Smooth muscle cell (in vitro differentiated cells): ENCODE measurements around the gene MKKS. TPM values are rescaled to one million over a fixed set of nuclear protein-coding genes. Genes with fewer than 3 reads are reported as not detected.

Source experiments
- DNase-seq: peaks from one replicate; lab custom pipeline; 2025; ENCODE audit not compliant: unreplicated experiment; lab: John Stamatoyannopoulos, UW
- H2AFZ ChIP-seq: fragments of 200-600 bp; sonication (generic); 2 replicates; pipeline ENCODE4 v1.6.0; 2016; ENCODE audit warnings: antibody characterized with exemption, low read depth, mild to moderate bottlenecking
- H3F3A ChIP-seq: fragments of 200-600 bp; sonication (generic); 2 replicates; pipeline ENCODE4 v1.6.0; 2017; ENCODE audit warnings: antibody characterized with exemption, low read depth
- H3K27ac ChIP-seq: fragments of 200-600 bp; sonication (generic); 2 replicates; pipeline ENCODE4 v1.5.1; 2016; ENCODE audit warnings: low read depth, mild to moderate bottlenecking
- H3K27me3 ChIP-seq: fragments of 200-600 bp; sonication (generic); 2 replicates; pipeline ENCODE4 v1.6.1; 2016; ENCODE audit warnings: low read depth, mild to moderate bottlenecking
- H3K36me3 ChIP-seq: fragments of 200-600 bp; sonication (generic); 2 replicates; pipeline ENCODE4 v1.5.1; 2016; ENCODE audit warnings: low read depth
- H3K4me1 ChIP-seq: fragments of 200-600 bp; sonication (generic); 2 replicates; pipeline ENCODE4 v1.5.1; 2016; ENCODE audit warnings: low read depth
- H3K4me2 ChIP-seq: fragments of 200-600 bp; sonication (generic); 2 replicates; pipeline ENCODE4 v1.6.0; 2016; ENCODE audit warnings: mild to moderate bottlenecking
- H3K4me3 ChIP-seq: fragments of 200-600 bp; sonication (generic); 2 replicates; pipeline ENCODE4 v1.5.1; 2016; ENCODE audit warnings: mild to moderate bottlenecking
- H3K79me2 ChIP-seq: fragments of 200-600 bp; sonication (generic); 2 replicates; pipeline ENCODE4 v1.6.0; 2016; ENCODE audit warnings: low read depth, mild to moderate bottlenecking
- H3K9ac ChIP-seq: fragments of 200-600 bp; sonication (generic); 2 replicates; pipeline ENCODE4 v1.6.0; 2016; ENCODE audit warnings: low read depth
- H3K9me3 ChIP-seq: fragments of 200-600 bp; sonication (generic); replicated peaks from 2 replicates; pipeline ENCODE4 v1.5.1; 2016; ENCODE audit warnings: low read depth
- H4K20me1 ChIP-seq: fragments of 200-600 bp; sonication (generic); 2 replicates; pipeline ENCODE4 v1.6.0; 2016; ENCODE audit warnings: low read depth
- CTCF ChIP-seq: fragments of 200-600 bp; sonication (generic); IDR thresholded peaks from 2 replicates; pipeline ENCODE4 v1.5.1; 2017; ENCODE audit warnings: borderline replicate concordance, mild to moderate bottlenecking, antibody characterized with exemption; ENCODE audit not compliant: insufficient read depth, poor library complexity, severe bottlenecking
- WGBS: methylation state at CpG from one replicate; pipeline ENCODE4 v1.1.7; 2016; ENCODE audit warnings: low lambda C conversion rate; 5-methylcytosine and 5-hydroxymethylcytosine counted together
- polyA plus RNA-seq: library from polyadenylated mRNA; unstranded; fragments of >200 nt; fragmentation: Nextera tagmentation; extraction: Ambion mirVana; gene quantifications from 2 replicates; pipeline ENCODE4 v1.2.1, GENCODE V29; 2016
- total RNA-seq: library from RNA; depleted of rRNA; stranded (reverse); fragments of >200 nt; gene quantifications from 2 replicates; pipeline ENCODE4 v1.2.3, GENCODE V29; 2014

Gene MKKS
- total and polyA plus RNA-seq, 2 experiments from 2014 or later: 15.6 to 19.8 TPM

- Histone ChIP-seq H3K27me3 (no peaks in the 10 kb centered on the region), H3K4me3 (no peak overlapping the region), H4K20me1 (no peaks in the 10 kb centered on the region), H3K4me1 (peaks cover 29% of the 10 kb centered on the region), H2AFZ (no peak overlapping the region), H3K27ac (no peak overlapping the region), H3K36me3 (no peaks in the 10 kb centered on the region), H3K4me2 (no peak overlapping the region), H3K79me2 (peaks cover 9% of the 10 kb centered on the region), H3K9me3 (peaks cover 1% of the 10 kb centered on the region), H3F3A (peaks cover 8% of the 10 kb centered on the region), H3K9ac (no peak overlapping the region)
- DNase-seq: no peak
- TF ChIP-seq CTCF: no peak
Observed at GRCh38 chr20:10462516-10462915, 28.5 kb upstream of the MKKS start.

DNA sequence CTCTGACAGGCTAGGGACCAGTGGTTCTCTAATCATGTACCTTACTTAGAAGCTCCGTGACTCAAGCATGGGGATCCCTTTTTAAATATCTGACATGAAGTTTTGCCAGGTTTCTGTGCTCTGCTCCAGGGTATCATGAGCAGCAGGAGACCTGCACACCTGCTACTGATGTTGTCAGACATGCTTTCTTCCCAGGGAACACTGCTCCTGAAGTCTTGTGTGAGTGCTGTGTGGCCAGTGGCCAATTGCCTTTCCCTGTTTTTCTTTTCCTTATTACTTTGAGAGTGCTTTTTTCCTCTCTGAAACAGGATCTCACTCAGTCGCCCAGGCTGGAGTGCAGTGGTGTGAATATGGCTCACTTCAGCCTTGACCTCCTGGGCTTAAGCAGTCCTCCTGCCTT, 27.5 kb upstream of the MKKS start:
- Histone ChIP-seq H3K4me3 (no peak overlapping the region), H3K27me3 (no peaks in the 10 kb centered on the region), H3K27ac (no peak overlapping the region), H3K36me3 (no peaks in the 10 kb centered on the region), H3K4me1 (peaks cover 18% of the 10 kb centered on the region), H2AFZ (no peak overlapping the region), H4K20me1 (no peaks in the 10 kb centered on the region), H3F3A (no peaks in the 10 kb centered on the region), H3K4me2 (no peak overlapping the region), H3K79me2 (peaks cover 17% of the 10 kb centered on the region), H3K9me3 (peaks cover 8% of the 10 kb centered on the region), H3K9ac (no peak overlapping the region)
- WGBS: 98% methylated on average over 2 of the region's 2 CpGs
- TF ChIP-seq CTCF: no peak
- no peak for DNase-seq

DNA sequence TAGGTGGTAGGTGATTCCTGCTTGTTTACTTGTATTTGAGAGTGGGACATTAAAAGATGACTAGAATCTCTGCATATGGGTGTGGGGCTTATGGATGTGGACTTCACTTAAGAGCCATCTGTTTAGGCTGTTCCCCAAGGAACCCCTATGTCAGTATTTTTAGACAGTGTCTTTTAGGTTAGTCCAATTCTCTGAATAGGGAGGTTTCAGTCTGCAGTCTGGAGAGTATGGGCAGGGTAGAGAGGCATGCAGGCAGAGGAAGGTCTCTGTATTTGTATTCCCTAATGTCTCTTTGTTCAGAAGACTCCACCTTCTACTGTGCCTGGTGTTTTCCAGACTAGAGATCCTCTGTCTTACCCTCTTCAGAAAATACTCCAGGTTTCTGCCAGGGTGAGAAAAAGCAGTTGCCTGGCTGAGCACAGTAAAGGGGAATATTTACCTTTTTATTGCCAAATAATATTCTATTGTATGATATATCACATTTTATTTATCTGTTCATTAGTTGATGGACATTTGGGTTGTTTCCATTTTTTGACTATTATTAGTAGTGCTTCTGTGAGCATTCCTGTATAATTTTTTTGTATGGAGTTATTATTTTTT, 20.2 kb upstream of the MKKS start:
- Histone ChIP-seq H3K4me3 (no peak overlapping the region), H2AFZ (no peak overlapping the region), H3K9me3 (peaks cover 8% of the 10 kb centered on the region), H3F3A (no peaks in the 10 kb centered on the region), H3K27ac (no peak overlapping the region), H3K36me3 (no peaks in the 10 kb centered on the region), H3K4me1 (no peaks in the 10 kb centered on the region), H4K20me1 (no peaks in the 10 kb centered on the region), H3K4me2 (no peak overlapping the region), H3K9ac (no peak overlapping the region), H3K27me3 (no peaks in the 10 kb centered on the region), H3K79me2 (peaks cover 22% of the 10 kb centered on the region)
- DNase-seq: no peak
- no peak for TF ChIP-seq CTCF

- H3K9me3 ChIP-seq: peaks cover 8% of the 10 kb centered on the region
- no peak overlapping the region for H2AFZ ChIP-seq
- H3K36me3 ChIP-seq: no peaks in the 10 kb centered on the region
- H3F3A ChIP-seq: no peaks in the 10 kb centered on the region
- no peaks in the 10 kb centered on the region for H3K27me3 ChIP-seq
- H4K20me1 ChIP-seq: no peaks in the 10 kb centered on the region
- peaks cover 7% of the 10 kb centered on the region for H3K4me1 ChIP-seq
- H3K4me2 ChIP-seq: no peak overlapping the region
- no peak overlapping the region for H3K4me3 ChIP-seq
- TF ChIP-seq CTCF: no peak
- H3K27ac ChIP-seq: no peak overlapping the region
- DNase-seq: no peak
- 88% methylated on average over 5 of the region's 5 CpGs for WGBS
- peaks cover 22% of the 10 kb centered on the region for H3K79me2 ChIP-seq
- H3K9ac ChIP-seq: no peak overlapping the region
Observed at GRCh38 chr20:10453241-10453640, 19.2 kb upstream of the MKKS start.
